Ishikawa (cell line): ENCODE measurements around the gene MPV17L2.

Experiments
- CEBPB ChIP-seq: IDR thresholded peaks from 2 replicates; pipeline ENCODE4 v1.6.1; 2012
- CREB1 ChIP-seq: IDR thresholded peaks from 2 replicates; pipeline ENCODE4 v1.6.1; 2012; ENCODE audit warnings: low read depth
- EGR1 ChIP-seq: IDR thresholded peaks from 2 replicates; pipeline ENCODE4 v1.6.1; 2012
- EP300 ChIP-seq: IDR thresholded peaks from 2 replicates; pipeline ENCODE4 v1.6.1; 2012; ENCODE audit warnings: borderline replicate concordance
- FOXM1 ChIP-seq: IDR thresholded peaks from 2 replicates; pipeline ENCODE4 v1.6.1; 2012; ENCODE audit warnings: low read depth, borderline replicate concordance
- MAX ChIP-seq: IDR thresholded peaks from 2 replicates; pipeline ENCODE4 v1.6.1; 2012
- NFIC ChIP-seq: IDR thresholded peaks from 2 replicates; pipeline ENCODE4 v1.6.1; 2012
- RAD21 ChIP-seq: IDR thresholded peaks from 2 replicates; pipeline ENCODE4 v1.6.1; 2012; ENCODE audit warnings: low read depth
- REST ChIP-seq: IDR thresholded peaks from 2 replicates; pipeline ENCODE4 v1.6.1; 2012; ENCODE audit warnings: low read depth, mild to moderate bottlenecking
- TAF1 ChIP-seq: IDR thresholded peaks from 2 replicates; pipeline ENCODE4 v1.6.1; 2012; ENCODE audit warnings: low read depth, mild to moderate bottlenecking
- TCF12 ChIP-seq: IDR thresholded peaks from 2 replicates; pipeline ENCODE4 v1.6.1; 2012; ENCODE audit warnings: low read depth
- TEAD4 ChIP-seq: IDR thresholded peaks from 2 replicates; pipeline ENCODE4 v1.6.1; 2012
- USF1 ChIP-seq: IDR thresholded peaks from 2 replicates; pipeline ENCODE4 v1.6.1; 2012
- YY1 ChIP-seq: IDR thresholded peaks from 2 replicates; pipeline ENCODE4 v1.6.1; 2012; ENCODE audit warnings: low read depth
- ZBTB7A ChIP-seq: IDR thresholded peaks from 2 replicates; pipeline ENCODE4 v1.6.1; 2012; ENCODE audit warnings: low read depth

The MPV17L2 gene

GRCh38 chr19:18205200-18205892, 12.3 kb downstream of the MPV17L2 start:
- TF ChIP-seq CREB1 = no peak
- no peak for TF ChIP-seq TAF1
- TF ChIP-seq EP300 = no peak
- no peak for TF ChIP-seq REST
- TF ChIP-seq CEBPB = no peak
- TF ChIP-seq TEAD4 = no peak
- TF ChIP-seq RAD21 = no peak
- TF ChIP-seq ZBTB7A = no peak
- no peak for TF ChIP-seq NFIC
- TF ChIP-seq USF1 = no peak

- TF ChIP-seq CEBPB (no peak), NFIC (no peak), RAD21 (no peak), TEAD4 (no peak), ZBTB7A (no peak), USF1 (no peak), EP300 (no peak), FOXM1 (no peak), YY1 (no peak), TAF1 (no peak), CREB1 (no peak), MAX (no peak), REST (no peak), EGR1 (no peak), TCF12 (no peak)
Observed at GRCh38 chr19:18206018-18206417, 13.0 kb downstream of the MPV17L2 start.

GRCh38 chr19:18208098-18208951, 15.3 kb downstream of the MPV17L2 start:
- TF ChIP-seq ZBTB7A = peak; percentile 69; the same call in 1 of the 2 replicates
- TF ChIP-seq CREB1 = no peak
- TF ChIP-seq TAF1 = no peak
- no peak for TF ChIP-seq NFIC
- TF ChIP-seq RAD21 = peak; percentile 83
- no peak for TF ChIP-seq FOXM1
- TF ChIP-seq CEBPB = no peak
- TF ChIP-seq TCF12 = no peak

- TF ChIP-seq EP300 (no peak), TEAD4 (no peak), MAX (no peak), FOXM1 (no peak), NFIC (no peak), USF1 (no peak), EGR1 (no peak)
Observed at GRCh38 chr19:18211683-18212082, 18.7 kb downstream of the MPV17L2 start.

- TF ChIP-seq EGR1 (no peak), TAF1 (no peak), USF1 (no peak), ZBTB7A (no peak), NFIC (no peak), EP300 (no peak), CEBPB (no peak), FOXM1 (no peak), TEAD4 (no peak)
Observed at GRCh38 chr19:18214779-18215433, 21.9 kb downstream of the MPV17L2 start.
